ENCODE measurements around the gene IKBIP.
"Not testable (repeated sequence)": the region's sequence is repeated elsewhere in the genome, so short reads cannot be mapped to it uniquely, and the experiment has no call there.

IKBIP gene, protein sequence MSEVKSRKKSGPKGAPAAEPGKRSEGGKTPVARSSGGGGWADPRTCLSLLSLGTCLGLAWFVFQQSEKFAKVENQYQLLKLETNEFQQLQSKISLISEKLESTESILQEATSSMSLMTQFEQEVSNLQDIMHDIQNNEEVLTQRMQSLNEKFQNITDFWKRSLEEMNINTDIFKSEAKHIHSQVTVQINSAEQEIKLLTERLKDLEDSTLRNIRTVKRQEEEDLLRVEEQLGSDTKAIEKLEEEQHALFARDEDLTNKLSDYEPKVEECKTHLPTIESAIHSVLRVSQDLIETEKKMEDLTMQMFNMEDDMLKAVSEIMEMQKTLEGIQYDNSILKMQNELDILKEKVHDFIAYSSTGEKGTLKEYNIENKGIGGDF

DNA sequence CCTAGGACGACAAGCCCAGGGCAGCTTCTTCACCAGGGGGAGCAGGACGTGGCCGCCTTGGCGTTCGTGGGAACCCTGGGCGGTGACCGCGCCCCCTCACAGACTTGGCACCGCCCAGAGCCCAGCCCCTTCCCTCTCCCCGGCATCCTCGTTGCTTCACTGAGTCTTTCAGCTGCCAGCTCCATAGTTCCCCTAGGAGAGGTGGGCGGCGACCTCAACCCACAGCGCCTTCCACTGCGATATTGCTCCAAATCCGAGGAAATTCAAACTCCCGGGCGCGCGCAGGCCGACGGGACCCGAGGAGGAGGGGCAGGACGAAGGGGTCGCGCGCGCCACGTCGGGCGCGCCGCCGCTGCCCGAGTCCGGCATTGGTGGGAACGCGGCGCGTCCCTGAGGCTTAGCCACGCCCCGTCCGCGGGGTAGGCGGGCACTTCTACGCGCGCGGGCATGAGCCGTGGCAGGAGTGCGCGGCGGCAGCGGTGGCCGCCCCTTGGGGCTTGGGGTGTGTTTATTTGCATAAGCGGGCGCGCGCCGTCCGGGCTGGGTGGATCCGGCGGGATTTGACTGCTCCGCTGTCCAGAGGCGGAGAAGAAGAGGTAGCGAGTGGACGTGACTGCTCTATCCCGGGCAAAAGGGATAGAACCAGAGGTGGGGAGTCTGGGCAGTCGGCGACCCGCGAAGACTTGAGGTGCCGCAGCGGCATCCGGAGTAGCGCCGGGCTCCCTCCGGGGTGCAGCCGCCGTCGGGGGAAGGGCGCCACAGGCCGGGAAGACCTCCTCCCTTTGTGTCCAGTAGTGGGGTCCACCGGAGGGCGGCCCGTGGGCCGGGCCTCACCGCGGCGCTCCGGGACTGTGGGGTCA is at the start of gene IKBIP, which contains the start of gene APAF1:
Gene IKBIP, minus strand, starts transcription at position 77 of the 860 bp plus-strand sequence. CDS start 87 bp downstream, outside the sequence.
Gene APAF1, plus strand, starts transcription at position 579 of the 860 bp plus-strand sequence. CDS start 3,070 bp downstream, outside the sequence.
- DNase-seq: peak; percentile 67 to 97 (median 90)

GRCh38 chr12:98691351-98691750 is 46.8 kb upstream of the IKBIP start:
- no peak for DNase-seq

DNA sequence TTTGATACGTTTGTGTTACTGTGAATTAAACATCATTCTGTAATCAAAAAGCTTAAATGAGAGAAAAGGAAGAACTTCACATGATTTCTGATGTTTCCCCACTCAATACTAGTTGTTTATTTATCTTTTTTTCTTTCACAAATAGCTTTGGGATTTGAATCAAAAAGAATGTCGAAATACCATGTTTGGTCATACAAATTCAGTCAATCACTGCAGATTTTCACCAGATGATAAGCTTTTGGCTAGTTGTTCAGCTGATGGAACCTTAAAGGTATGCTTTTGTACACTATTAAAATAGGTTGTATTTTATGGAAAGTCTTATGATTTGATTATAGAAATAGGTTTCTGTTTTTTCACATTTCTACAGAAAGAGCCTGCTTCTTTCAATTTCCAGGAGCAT is 42.0 kb upstream of the IKBIP start:
- no peak for DNase-seq

DNA sequence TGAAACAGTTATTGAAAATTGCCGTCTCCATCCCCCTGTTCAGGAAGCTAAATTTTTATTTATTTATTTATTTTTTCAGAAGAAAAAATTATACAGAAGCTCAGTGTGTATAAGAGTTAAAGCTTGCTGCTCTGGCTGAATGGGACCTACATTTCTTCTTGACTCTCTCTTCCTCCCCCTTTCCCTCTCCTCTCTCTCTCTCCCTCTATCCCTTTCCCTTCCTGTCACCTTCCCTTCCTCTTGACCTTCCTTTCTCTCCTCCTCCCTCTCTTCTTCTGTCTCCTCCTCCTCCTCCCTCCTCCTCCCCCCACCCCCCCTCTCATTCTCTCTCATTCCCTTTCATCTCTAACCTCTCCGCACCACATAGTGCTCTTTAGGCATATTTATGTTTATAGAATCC is 39.6 kb upstream of the IKBIP start:
- DNase-seq: no peak

DNA sequence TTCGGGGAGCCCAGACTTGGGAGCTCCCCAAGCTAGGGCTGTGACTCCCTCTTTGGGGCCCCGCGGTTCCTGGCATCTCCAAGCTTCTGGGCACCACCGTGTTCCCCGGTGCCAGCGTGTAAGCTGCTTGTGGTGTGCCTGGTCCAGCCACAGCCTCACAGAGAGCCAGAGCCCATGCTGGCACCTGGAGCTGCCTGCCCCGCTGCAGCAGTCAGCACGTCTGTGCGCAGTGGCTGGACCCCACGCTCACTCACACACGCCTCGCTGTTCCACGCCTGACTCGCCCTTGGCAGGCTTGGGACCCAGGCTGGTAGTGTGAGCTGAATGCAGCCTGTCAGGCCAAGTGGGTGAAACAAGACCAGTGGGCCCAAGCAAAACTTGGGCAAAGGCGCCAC is 35.0 kb upstream of the IKBIP start:
- no peak for DNase-seq

DNA sequence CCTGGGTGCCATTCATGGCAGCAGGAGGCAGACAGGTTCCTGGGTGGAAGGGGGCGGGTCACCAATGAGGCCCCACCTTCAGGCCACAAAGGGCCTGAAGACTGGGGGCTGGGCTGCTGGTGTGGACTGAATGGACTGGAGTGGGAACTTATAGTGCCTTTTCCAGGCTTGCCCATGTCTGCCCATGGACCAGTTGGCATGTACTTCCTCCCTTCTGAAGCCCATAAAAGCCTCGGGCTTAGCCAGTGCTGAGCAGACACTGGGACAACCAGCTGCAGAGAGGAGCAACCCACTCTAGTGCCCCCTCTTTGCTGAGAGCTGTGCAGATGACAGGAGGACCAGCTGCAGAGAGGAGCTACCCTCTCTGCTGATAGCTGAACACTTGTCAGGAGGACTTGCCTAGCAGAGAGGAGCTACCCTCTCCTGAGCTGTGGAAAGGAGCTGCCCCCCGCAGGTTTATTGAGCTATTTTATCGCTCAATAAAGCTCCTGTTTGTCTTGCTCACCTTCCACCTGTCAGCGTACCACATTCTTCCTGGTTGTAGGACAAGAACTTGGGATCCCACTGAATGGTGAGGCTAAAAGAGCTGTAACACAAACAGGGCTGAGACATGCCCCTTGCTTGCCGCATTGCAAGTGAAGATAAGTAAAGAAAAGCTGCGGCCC is 34.5 kb upstream of the IKBIP start:
- no peak for DNase-seq

DNA sequence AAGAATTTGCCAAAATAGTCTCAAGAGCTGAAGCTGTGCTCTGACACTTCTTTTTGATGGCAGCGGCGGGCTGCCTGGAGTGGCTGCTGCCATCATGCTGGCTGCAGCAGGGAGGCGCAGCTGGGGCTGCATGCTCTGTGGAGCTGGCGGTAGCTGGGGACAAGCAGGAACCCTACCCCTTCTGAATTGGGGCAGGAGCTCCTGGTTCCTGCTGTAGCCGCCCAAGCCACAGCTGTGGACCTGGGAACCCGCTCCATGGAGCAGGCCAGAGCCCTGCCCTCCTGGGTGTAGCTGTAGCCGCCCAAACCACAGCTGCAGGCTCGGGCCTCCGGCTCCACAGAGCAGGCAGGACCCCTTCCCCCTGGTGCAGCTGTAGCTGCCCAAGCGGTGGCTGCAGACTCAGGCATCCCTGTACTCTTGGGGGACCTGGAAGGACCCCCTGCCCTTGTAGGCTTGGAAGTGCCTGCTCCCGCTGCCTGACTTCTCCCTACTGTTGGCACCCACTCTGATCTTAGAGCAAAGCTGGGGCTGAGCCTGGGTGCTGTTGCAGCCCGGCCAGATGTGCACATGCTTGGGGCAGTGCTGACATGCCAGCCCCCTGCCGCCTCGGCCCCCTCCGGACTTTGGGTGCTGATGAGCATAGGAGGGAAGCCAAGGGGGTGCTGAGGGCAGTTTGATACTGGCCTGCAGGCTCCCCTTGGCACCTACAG is 33.8 kb upstream of the IKBIP start:
- DNase-seq: no peak

GRCh38 chr12:98674841-98675240 is 30.3 kb upstream of the IKBIP start:
- no peak for DNase-seq

DNA sequence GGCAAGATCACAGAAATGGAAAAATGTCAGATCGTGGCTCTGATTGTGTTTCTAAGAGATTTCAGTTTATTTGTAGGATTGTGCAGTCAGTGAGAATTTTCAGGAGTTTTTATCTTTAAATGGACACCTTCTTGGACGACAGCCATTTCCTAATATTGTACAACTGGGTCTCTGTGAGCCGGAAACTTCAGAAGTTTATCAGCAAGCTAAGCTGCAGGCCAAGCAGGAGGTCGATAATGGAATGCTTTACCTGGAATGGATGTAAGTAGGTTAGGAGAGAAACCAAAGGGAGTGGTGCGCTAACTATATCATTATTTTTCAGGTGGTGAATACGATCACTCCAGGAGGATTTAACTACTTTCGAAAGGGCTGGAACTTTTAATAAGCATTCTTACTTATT is 26.9 kb upstream of the IKBIP start:
- no peak for DNase-seq

DNA sequence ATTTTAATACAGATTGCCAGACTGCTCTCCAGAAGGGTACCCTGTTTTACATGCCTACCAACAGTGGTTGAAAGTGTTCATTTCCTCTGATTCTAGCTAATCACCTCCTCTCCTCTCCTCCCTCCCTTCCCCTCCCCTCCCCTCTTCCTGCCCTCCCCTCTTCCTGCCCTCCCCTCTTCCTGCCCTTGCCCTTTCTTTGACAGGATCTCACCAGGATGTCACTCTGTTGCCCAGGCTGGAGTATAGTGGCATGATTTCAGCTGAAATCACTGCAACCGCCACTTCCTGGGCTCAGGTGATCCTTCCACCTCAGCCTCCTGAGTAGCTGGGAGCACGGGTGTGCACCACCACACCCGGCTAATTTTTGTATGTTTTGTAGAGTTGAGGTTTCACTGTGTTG is 25.2 kb upstream of the IKBIP start:
- DNase-seq: no peak

- DNase-seq: no peak
Observed at GRCh38 chr12:98660521-98660920, 15.9 kb upstream of the IKBIP start.

GRCh38 chr12:98656289-98657101 is 11.9 kb upstream of the IKBIP start:
- DNase-seq: no peak

DNA sequence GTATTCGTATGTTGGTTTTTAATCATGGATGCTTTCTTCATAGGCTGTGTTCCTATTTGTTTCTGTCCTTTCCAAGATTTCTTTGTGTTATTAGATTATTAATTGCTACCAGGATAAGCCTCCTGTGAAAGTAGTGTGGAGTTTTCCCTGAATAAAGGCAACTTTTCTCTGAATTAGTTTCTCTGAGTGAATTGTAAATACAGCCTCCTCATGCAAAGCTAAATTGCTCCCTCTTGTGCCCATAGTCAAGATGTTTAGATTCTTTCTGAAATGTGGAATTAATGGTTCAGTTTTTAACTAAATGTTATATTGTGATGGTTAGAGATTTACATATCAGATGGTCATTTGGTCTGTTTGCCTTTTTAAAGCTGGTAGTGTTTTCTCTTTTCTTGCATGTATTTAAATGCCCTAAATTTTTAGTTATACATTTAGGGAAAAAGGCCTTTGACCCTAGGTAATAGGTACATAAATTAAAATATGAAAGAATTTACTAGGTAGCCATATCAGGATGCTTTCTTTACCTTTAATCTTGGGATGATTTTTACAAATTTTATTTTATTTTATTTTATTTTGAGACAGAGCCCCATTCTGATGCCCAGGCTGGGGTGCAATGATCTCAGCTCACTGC is 9.4 kb upstream of the IKBIP start:
- peak in 1 of 14 donors; percentile 0 for DNase-seq

- no peak for DNase-seq
Observed at GRCh38 chr12:98651328-98651727, 6.7 kb upstream of the IKBIP start.

DNA sequence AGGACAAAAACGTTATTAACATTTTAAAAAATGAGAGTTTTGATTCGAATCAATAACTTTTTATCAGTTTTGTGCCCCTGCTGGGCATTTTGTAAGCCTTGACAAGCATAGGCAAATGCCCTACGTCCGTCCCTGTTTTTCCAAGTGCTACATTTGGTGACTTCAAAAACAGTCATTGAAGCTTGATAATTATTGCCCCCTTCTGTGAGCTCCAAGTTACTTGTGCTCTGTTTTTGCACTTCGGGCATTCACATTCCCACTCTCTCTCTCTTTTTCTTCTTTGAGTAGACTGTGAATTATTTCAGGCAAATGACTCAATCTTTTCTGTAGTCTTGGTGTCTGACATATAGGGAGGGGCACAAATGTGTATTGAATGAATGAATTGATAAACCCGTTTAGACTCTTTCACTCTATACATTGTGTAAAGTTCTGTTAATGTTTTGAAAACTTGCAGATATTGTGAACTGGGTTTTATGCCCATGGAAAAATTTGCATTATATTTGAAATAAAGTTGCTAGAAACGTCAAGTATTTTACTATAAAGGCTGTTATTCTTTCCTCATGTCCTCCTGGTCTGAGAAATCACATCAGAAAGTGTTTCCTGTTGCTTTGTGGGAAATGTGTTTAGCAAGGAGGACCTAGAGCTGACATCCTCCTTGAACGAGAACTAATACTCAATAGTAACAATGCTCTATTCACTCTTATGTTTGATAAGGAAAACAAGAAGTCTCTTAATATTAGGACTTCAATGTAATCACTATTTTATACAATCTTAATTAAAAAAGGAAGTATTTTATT is 1.9 kb upstream of the IKBIP start:
- no peak for DNase-seq

GRCh38 chr12:98645572-98646067 is 1.0 kb upstream of the IKBIP start:
- DNase-seq: peak in 11 of 14 donors; percentile 14 to 63 (median 39)

DNA sequence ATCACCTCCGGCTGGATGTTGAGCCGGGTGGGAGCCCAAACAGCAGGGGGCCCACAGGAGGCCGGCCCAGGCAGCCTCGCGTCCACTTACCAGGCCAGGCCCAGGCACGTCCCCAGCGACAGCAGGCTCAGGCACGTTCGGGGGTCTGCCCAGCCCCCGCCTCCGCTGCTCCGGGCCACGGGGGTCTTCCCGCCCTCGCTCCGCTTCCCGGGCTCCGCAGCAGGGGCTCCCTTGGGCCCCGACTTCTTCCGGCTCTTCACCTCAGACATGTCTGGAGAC is 216 bp downstream of the IKBIP start:
- DNase-seq: peak in 5 of 14 donors; percentile 33 to 55 (median 41)

GRCh38 chr12:98642801-98643200 is 1.8 kb downstream of the IKBIP start:
- DNase-seq: not testable (repeated sequence)

- DNase-seq: no peak
Observed at GRCh38 chr12:98639491-98639890, 5.1 kb downstream of the IKBIP start.

- DNase-seq: no peak
Observed at GRCh38 chr12:98638009-98638408, 6.6 kb downstream of the IKBIP start.
